Ramos (cell line): ENCODE results near the gene ITM2C.

Experiments
- in situ Hi-C: fragments of 300-500 bp; cut with MboI; formaldehyde crosslinking; loops from one replicate; pipeline ENCODE4 v1.14.3; 2022; ENCODE audit warnings: low sequenced_read_pairs; ENCODE audit not compliant: unreplicated experiment

Gene ITM2C

DNA sequence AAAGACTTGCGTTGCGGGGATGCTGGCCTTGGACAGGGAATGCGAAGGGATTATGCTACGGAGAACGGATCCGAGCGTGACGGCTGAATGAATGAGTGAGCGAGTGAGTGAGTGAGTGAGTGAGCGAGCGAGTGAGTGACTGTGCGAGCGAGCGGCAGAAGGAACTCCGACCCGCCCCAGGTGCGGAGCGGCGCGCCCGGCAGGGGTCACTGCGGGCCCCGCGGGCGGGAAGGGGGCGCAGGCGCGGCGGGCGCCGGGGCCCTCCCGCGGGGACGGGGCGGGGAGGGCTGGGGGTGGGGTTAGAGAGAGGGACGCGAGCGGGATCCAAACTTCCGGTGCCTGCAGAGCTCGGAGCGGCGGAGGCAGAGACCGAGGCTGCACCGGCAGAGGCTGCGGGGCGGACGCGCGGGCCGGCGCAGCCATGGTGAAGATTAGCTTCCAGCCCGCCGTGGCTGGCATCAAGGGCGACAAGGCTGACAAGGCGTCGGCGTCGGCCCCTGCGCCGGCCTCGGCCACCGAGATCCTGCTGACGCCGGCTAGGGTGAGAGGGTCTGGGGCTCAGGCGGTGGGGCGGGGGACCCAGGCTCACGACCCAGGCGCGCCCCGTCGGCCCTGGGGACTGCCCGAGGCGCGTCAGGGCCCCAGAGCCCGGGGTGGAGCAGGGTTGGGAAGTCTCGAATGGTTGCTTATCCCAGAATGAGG, at the start of gene ITM2C:
Gene ITM2C, plus strand, starts transcription at position 338 of the 702 bp plus-strand sequence. Its CDS starts 84 bp downstream, at position 422.
- in situ Hi-C loops = no loop called here

GRCh38 chr2:230815088-230815487, 49.7 kb upstream of the ITM2C start:
- in situ Hi-C loops = no loop called here

DNA sequence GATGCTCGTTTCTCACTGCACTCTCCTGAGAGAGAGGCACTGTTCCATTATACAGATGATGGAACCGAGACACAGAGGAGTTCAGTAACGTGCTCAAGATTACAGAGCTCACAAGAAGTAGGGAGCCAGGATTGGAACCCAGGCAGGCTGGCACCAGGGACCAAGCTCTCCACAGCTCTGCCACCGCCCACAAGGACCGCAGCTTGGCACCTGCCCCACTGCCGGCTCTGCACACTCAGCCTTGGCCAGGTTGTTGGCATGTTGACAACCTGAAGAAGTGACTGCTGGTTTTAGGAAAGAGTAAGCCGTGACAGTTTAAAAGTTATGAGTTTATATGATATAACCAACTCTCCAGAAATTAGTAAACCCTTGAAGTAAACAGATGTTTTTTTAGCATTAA, 48.0 kb upstream of the ITM2C start:
- in situ Hi-C loops = no loop called here

DNA sequence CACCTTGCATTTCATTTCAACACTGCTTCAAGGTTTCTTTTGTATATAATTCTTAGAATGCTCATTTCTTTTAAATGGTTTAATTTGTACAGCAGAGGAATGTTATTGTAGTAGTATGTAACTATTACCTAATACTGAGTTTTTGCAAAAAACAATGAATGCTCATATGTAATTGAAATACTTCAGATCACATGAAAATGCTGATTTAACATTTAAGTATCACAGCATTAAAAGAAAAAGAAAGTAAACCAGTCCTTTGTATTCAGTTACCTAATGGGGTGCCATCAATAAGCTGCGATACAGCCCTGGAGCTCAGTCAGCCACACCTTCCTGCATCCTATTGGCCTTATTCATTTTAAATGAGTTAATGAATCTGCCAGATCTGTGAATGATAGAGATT, 45.3 kb upstream of the ITM2C start:
- in situ Hi-C loops = no loop called here

DNA sequence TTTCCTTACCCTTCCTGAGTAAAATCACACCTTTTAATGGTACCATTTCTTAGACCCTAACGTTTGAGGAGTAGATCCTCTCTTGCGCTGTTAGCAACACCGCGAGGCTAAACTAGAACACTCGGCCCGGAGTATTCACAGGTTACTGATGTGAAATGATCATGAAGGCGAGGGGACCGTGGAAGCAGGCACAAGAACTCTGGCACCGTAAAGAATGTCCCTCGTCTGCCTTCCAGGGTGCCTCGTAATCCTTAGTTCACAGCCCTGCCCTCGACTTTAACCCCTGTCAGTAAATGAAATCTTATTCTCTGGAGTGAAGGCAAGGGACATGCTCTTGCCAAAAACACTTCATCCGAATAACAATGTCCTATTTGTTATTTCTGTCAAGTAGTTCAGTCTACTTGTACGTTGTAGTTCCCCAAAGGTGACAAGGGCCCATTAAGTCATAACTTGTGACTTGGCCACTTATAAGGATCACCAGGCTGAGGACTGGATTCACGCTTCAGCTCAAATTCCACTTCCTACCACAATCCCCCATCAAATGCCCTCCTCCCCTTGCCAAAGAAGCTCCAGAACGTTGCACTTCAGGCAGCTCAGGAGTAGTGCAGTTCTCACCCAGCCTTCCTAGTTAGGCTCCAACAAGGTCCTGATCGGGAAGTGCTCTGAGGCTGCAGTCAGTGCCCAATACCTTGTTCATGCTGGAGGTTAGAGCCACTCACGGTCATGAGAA, 43.3 kb upstream of the ITM2C start:
- in situ Hi-C loops = loop anchor here (5.0 kb wide), 1 partner anchor 166 kb away; no protein-coding TSS in a partner anchor

- in situ Hi-C loops = loop anchor here (5.0 kb wide), 1 partner anchor 165 kb away; no protein-coding TSS in a partner anchor
Observed at GRCh38 chr2:230821991-230822520, 42.7 kb upstream of the ITM2C start.

DNA sequence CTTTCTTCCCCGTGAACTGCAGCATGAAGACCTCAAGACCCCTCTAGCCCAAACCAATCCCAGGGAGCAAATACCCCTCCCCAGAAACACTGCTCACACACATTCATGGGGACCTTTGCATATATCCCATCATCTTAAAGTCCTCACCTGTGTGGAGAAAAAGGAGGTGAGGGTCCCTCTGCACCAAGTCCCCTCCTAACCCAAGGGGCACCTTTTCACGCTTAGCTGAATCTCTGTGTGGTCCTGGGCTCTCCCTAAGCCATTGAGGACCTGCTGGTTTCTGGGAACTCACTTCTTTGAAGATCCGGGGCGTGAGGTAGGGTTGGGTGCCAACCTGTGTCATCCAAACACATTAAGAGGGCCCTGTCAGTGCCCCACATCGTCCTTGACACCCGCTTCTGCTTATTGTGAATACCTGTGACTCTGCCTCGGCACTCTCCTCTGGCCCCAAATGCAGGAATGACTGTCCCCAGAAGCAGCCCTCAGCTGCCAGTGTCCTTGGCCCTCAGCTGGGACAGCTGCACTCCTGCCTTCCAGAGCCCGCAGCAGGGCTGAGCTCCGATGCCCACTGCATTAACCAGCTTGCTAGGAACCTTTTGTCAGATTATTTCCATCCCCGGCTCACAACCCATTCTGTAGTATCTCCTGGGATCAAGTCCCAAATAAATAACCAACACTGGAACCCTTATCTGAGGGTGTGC, 41.3 kb upstream of the ITM2C start:
- in situ Hi-C loops = loop anchor here (5.0 kb wide), 1 partner anchor 164 kb away; no protein-coding TSS in a partner anchor

- in situ Hi-C loops = loop anchor here (5.0 kb wide), 1 partner anchor 163 kb away; no protein-coding TSS in a partner anchor
Observed at GRCh38 chr2:230824406-230824978, 40.2 kb upstream of the ITM2C start.

GRCh38 chr2:230825354-230825753, 39.4 kb upstream of the ITM2C start:
- in situ Hi-C loops = no loop called here

DNA sequence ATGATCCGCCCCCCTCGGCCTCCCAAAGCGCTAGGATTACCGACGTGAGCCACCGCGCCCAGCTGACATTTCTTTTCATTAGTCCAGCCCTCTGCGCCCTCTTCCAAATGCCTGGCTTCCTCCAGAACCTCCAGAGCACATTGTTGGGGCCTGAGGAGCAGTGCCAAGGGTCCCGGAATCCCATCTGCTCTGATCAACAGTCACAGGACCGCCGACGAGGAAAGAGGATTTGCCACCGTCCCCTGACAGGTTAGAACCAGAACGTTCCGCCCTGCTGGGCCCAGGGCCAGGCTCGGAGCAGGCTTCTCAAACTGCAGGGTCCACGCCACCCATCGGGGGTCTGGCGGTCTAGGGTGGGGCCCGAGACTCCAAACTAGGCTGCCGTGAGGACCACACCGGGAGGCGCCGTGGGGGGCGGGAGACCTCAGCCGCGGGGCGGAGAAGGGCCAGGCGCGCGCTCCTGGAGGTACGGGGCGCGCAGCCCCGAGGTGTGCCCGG, 36.9 kb upstream of the ITM2C start:
- in situ Hi-C loops = no loop called here

- in situ Hi-C loops = no loop called here
Observed at GRCh38 chr2:230828272-230828961, 36.3 kb upstream of the ITM2C start.

GRCh38 chr2:230829293-230829692, 35.4 kb upstream of the ITM2C start:
- in situ Hi-C loops = no loop called here

GRCh38 chr2:230829959-230830358, 34.8 kb upstream of the ITM2C start:
- in situ Hi-C loops = no loop called here

GRCh38 chr2:230830428-230830827, 34.3 kb upstream of the ITM2C start:
- in situ Hi-C loops = no loop called here

DNA sequence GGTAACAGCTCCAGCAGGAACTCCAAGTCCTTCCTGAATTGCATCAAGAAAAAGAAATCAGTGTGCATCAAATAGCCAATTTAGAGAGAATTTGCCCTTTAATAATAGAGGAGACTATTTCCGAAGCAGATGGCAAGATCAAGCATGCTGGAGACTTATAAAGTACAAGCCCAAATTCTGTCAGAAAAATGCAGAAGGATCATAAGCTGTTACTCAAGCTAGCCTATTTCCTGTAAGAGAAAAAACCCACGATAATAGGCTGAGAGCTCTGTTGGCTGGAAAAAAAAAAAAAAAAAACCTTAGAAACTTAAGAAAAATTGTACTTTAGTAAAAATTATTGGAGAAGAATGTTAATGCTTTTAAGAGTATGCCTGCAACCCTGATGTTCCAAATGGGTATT, 24.4 kb upstream of the ITM2C start:
- in situ Hi-C loops = no loop called here

DNA sequence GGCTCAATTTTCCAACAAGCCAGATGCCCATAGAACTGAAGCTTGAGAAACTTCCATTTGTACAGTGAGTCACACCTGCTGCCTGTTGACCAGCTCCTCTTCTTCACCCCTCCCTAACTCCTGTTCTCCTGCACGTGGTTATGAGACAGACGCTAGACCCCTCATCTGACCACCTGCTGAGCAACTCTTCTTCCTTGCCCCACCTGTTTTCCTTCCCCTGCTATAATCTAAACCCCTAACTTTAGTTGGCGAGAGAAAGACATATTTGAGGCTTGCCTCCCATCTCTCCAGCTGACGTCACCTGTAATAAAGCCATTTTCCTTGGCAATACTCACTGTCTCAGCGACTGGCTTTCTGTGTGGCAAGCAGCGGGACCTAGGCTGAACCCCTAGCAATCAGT, 22.3 kb upstream of the ITM2C start:
- in situ Hi-C loops = no loop called here

GRCh38 chr2:230843132-230843531, 21.6 kb upstream of the ITM2C start:
- in situ Hi-C loops = no loop called here

- in situ Hi-C loops = no loop called here
Observed at GRCh38 chr2:230846360-230846759, 18.4 kb upstream of the ITM2C start.

GRCh38 chr2:230847883-230848388, 16.8 kb upstream of the ITM2C start:
- in situ Hi-C loops = no loop called here
